Measurements from ENCODE around the gene FIBP. TPM values are rescaled to one million over a fixed set of nuclear protein-coding genes. Genes with fewer than 3 reads are reported as not detected.
A peak's percentile ranks its signal among the peaks of the same experiment; 100 is the strongest.

The FIBP gene
- 10 to 100 TPM; 51.2 to 68.5 (median 51.7) TPM for total RNA-seq

- Histone ChIP-seq H3K9me3 (no peaks in the 10 kb centered on the region), H3K27ac (peak within 1 kb of the TSS; percentile 94 to 99), H3K27me3 (no peaks in the 10 kb centered on the region), H3K4me1 (peaks cover 21 to 23% of the 10 kb centered on the region in 2 donors), H3K4me3 (peak within 1 kb of the TSS; percentile 66 to 92 (median 81)), H3K36me3 (no peaks in the 10 kb centered on the region)
- intact Hi-C loops (cut with DNase I; ENCODE audit: low total_unique reads): loop anchor here (10.0 kb wide), 1 partner anchor 77 kb away; the partner anchor contains the start of gene SART1
- TF ChIP-seq CTCF (IDR thresholded peaks at IDR 0.05) (peak; percentile 93 to 98 (median 95)), POLR2AphosphoS5 (IDR thresholded peaks at IDR 0.05) (peak; percentile 84 to 92 (median 92)), POLR2A (IDR thresholded peaks at IDR 0.05) (peak; percentile 53)
- DNase-seq (ENCODE audit: low spot score in 2 of 2): peak; percentile 97 to 99
Observed at GRCh38 chr11:65888163-65888814, at the start of gene FIBP. TSS of gene FIBP (minus strand) at chr11:65888471. CDS start at chr11:65888418, 53 bp downstream.

DNA sequence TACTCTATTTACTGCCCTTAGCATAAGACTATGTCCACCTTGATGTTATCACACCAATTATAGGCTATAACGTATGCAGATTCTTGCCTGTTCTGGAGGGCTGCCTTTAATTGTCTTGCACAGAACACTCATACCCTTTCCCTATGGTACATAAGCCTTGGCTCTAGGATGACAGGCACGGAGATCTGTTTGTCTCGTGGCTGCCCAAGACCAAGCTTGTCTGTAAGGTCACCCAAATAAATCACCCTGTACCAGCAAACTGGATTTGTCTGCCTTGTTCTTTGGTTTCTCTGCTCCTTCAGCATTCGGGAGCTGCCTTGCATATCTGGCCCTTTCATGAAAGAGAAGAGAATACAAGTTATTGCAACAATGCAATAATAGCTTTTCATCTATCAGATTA lies 49.5 kb upstream of the FIBP start:
- DNase-seq (ENCODE audit: low spot score in 2 of 2): no peak
- H3K4me1 ChIP-seq: no peaks in the 10 kb centered on the region
- TF ChIP-seq CTCF (IDR thresholded peaks at IDR 0.05): no peak
- no peak for TF ChIP-seq POLR2AphosphoS5 (IDR thresholded peaks at IDR 0.05)
- no peak for TF ChIP-seq POLR2A (IDR thresholded peaks at IDR 0.05)
- H3K27ac ChIP-seq: no peak overlapping the region
- no peaks in the 10 kb centered on the region for H3K27me3 ChIP-seq
- H3K9me3 ChIP-seq: no peaks in the 10 kb centered on the region
- H3K36me3 ChIP-seq: no peaks in the 10 kb centered on the region
- intact Hi-C loops (cut with DNase I; ENCODE audit: low total_unique reads): no loop called here
- H3K4me3 ChIP-seq: no peak overlapping the region

GRCh38 chr11:65934014-65934413 lies 45.7 kb upstream of the FIBP start:
- H3K27me3 ChIP-seq: no peaks in the 10 kb centered on the region
- H3K36me3 ChIP-seq: no peaks in the 10 kb centered on the region
- no peaks in the 10 kb centered on the region for H3K4me1 ChIP-seq
- no peak for TF ChIP-seq CTCF (IDR thresholded peaks at IDR 0.05)
- no peak for TF ChIP-seq POLR2A (IDR thresholded peaks at IDR 0.05)
- no peak for TF ChIP-seq POLR2AphosphoS5 (IDR thresholded peaks at IDR 0.05)
- DNase-seq (ENCODE audit: low spot score in 2 of 2): no peak
- intact Hi-C loops (cut with DNase I; ENCODE audit: low total_unique reads): no loop called here
- no peaks in the 10 kb centered on the region for H3K9me3 ChIP-seq
- H3K27ac ChIP-seq: no peak overlapping the region
- no peak overlapping the region for H3K4me3 ChIP-seq

GRCh38 chr11:65932558-65932919 lies 44.3 kb upstream of the FIBP start:
- TF ChIP-seq POLR2A (IDR thresholded peaks at IDR 0.05) (no peak), CTCF (IDR thresholded peaks at IDR 0.05) (no peak), POLR2AphosphoS5 (IDR thresholded peaks at IDR 0.05) (no peak)
- intact Hi-C loops (cut with DNase I; ENCODE audit: low total_unique reads): no loop called here
- Histone ChIP-seq H3K4me1 (no peaks in the 10 kb centered on the region), H3K27ac (no peak overlapping the region), H3K9me3 (no peaks in the 10 kb centered on the region), H3K36me3 (no peaks in the 10 kb centered on the region), H3K4me3 (no peak overlapping the region), H3K27me3 (no peaks in the 10 kb centered on the region)
- DNase-seq (ENCODE audit: low spot score in 2 of 2): no peak

DNA sequence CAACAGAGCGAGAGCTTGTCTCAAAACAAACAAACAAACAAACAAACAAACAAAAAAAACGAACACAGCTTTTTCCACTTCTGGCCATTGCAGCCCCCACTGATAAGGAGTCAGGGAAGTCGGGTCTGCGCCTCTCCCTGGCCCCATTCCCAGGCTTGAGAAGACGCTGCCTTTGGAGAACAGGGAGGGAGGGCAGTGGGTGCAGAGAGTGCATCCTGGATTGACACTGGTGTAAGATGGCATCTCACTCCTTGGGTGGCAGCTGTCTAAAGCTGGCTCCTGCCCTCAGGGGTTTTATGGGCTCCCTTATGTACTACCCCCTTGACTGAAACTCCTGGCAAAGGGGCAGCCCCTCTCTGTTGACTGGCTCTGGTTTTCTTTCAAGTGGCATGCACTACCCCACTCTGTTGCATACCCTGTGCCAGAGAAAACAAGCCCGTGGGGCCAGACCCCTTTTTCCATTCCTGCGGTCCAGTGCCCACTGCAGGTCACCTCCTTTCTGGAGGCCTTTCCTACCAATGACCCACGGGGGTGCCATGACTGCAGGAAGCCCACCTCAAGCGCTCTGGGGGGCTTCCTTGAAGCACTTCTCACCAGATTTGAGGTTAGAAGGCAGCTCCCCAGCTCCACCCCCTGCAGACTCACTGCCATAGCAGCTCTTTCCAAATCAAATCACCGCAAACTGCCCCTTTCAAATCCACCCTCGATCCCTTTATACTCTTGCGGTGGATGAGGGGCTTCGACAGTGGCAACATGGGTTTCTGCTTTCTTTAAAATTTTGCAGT lies 43.7 kb upstream of the FIBP start:
- Histone ChIP-seq H3K4me3 (no peak overlapping the region), H3K4me1 (no peaks in the 10 kb centered on the region), H3K27ac (no peak overlapping the region), H3K36me3 (no peaks in the 10 kb centered on the region), H3K27me3 (no peaks in the 10 kb centered on the region), H3K9me3 (no peaks in the 10 kb centered on the region)
- TF ChIP-seq POLR2AphosphoS5 (IDR thresholded peaks at IDR 0.05) (no peak), CTCF (IDR thresholded peaks at IDR 0.05) (no peak), POLR2A (IDR thresholded peaks at IDR 0.05) (no peak)
- DNase-seq (ENCODE audit: low spot score in 2 of 2): no peak
- intact Hi-C loops (cut with DNase I; ENCODE audit: low total_unique reads): no loop called here
